H9 (cell line): ENCODE results near the gene EZH1. TPM values are rescaled to one million over a fixed set of nuclear protein-coding genes. Genes with fewer than 3 reads are reported as not detected.

Experiments used
- DNase-seq: peaks from one replicate; pipeline ENCODE4 v3.0.0-alpha.2; 2017
- H2AFZ ChIP-seq: one replicate; pipeline ENCODE4 v1.6.1; 2013; ENCODE audit warnings: mild to moderate bottlenecking, low read length, control low read depth, moderate library complexity
- H2AK5ac ChIP-seq: 2 replicates; pipeline ENCODE4 v1.6.1; 2013; ENCODE audit warnings: low read length, control low read depth, mixed read lengths; ENCODE audit not compliant: insufficient read length
- H2BK120ac ChIP-seq: one replicate; pipeline ENCODE4 v1.6.1; 2013; ENCODE audit warnings: low read depth, mild to moderate bottlenecking, low read length, control low read depth, inconsistent platforms; ENCODE audit not compliant: poor library complexity, severe bottlenecking
- H2BK12ac ChIP-seq: 2 replicates; pipeline ENCODE4 v1.6.1; 2013; ENCODE audit warnings: low read length, control low read depth, mixed read lengths, low read depth; ENCODE audit not compliant: insufficient read length
- H2BK15ac ChIP-seq: 2 replicates; pipeline ENCODE4 v1.6.1; 2013; ENCODE audit warnings: low read depth, low read length, control low read depth
- H2BK20ac ChIP-seq: one replicate; pipeline ENCODE4 v1.6.1; 2013; ENCODE audit warnings: low read depth, mild to moderate bottlenecking, low read length, control low read depth, inconsistent platforms; ENCODE audit not compliant: poor library complexity, severe bottlenecking
- H2BK5ac ChIP-seq: 2 replicates; pipeline ENCODE4 v1.6.1; 2013; ENCODE audit warnings: low read length, control low read depth, mixed read lengths; ENCODE audit not compliant: insufficient read length
- H3K14ac ChIP-seq: 2 replicates; pipeline ENCODE4 v1.6.1; 2013; ENCODE audit warnings: low read length, control low read depth; ENCODE audit not compliant: insufficient read depth
- H3K18ac ChIP-seq: 2 replicates; pipeline ENCODE4 v1.6.1; 2013; ENCODE audit warnings: low read depth, mild to moderate bottlenecking, mixed read lengths, low read length, control low read depth; ENCODE audit not compliant: insufficient read length
- H3K23ac ChIP-seq: 2 replicates; pipeline ENCODE4 v1.6.1; 2013; ENCODE audit warnings: low read length, control low read depth, mixed read lengths, low read depth; ENCODE audit not compliant: insufficient read length
- H3K23me2 ChIP-seq: 2 replicates; pipeline ENCODE4 v1.6.1; 2013; ENCODE audit warnings: low read depth, mild to moderate bottlenecking, mixed read lengths, low read length, control low read depth; ENCODE audit not compliant: insufficient read length, poor library complexity, severe bottlenecking
- H3K27ac ChIP-seq: 2 replicates; pipeline ENCODE4 v1.5.1; 2013; ENCODE audit warnings: low read length, control low read depth, mixed read lengths, low read depth; ENCODE audit not compliant: insufficient read length
- H3K27me3 ChIP-seq: 2 replicates; pipeline ENCODE4 v1.6.1; 2013; ENCODE audit warnings: low read length, control low read depth, inconsistent platforms; ENCODE audit not compliant: insufficient read depth
- H3K4ac ChIP-seq: 2 replicates; pipeline ENCODE4 v1.6.1; 2013; ENCODE audit warnings: low read depth, mild to moderate bottlenecking, control low read depth, inconsistent platforms, low read length, moderate library complexity
- H3K4me1 ChIP-seq: 2 replicates; pipeline ENCODE4 v1.6.1; 2013; ENCODE audit warnings: low read length, control low read depth, inconsistent platforms; ENCODE audit not compliant: insufficient read depth
- H3K4me2 ChIP-seq: 2 replicates; pipeline ENCODE4 v1.6.1; 2013; ENCODE audit warnings: low read length, control low read depth, mixed read lengths; ENCODE audit not compliant: insufficient read length, insufficient read depth
- H3K56ac ChIP-seq: 2 replicates; pipeline ENCODE4 v1.6.1; 2013; ENCODE audit warnings: low read depth, mild to moderate bottlenecking, mixed read lengths, low read length, control low read depth; ENCODE audit not compliant: insufficient read length
- H3K79me1 ChIP-seq: 2 replicates; pipeline ENCODE4 v1.6.1; 2013; ENCODE audit warnings: low read depth, mild to moderate bottlenecking, moderate library complexity, low read length, control low read depth, inconsistent platforms; ENCODE audit not compliant: insufficient read depth, poor library complexity, severe bottlenecking
- H3K79me2 ChIP-seq: 2 replicates; pipeline ENCODE4 v1.6.1; 2013; ENCODE audit warnings: low read length, control low read depth, inconsistent platforms; ENCODE audit not compliant: insufficient read depth
- H3K9ac ChIP-seq: 2 replicates; pipeline ENCODE4 v1.6.1; 2013; ENCODE audit warnings: low read length, control low read depth, mixed read lengths; ENCODE audit not compliant: insufficient read length; ENCODE audit errors: extremely low read depth
- H3K9me3 ChIP-seq: one replicate; pipeline ENCODE4 v1.6.1; 2013; ENCODE audit warnings: low read depth, low read length, inconsistent platforms; ENCODE audit not compliant: control insufficient read depth
- H3T11ph ChIP-seq: one replicate; pipeline ENCODE4 v1.6.1; 2013; ENCODE audit warnings: mild to moderate bottlenecking, low read length, control low read depth, inconsistent platforms
- H4K20me1 ChIP-seq: one replicate; pipeline ENCODE4 v1.6.1; 2013; ENCODE audit not compliant: control insufficient read depth, insufficient read length, insufficient read depth
- H4K5ac ChIP-seq: 2 replicates; pipeline ENCODE4 v1.6.1; 2013; ENCODE audit warnings: low read depth, mild to moderate bottlenecking, mixed read lengths, low read length, control low read depth; ENCODE audit not compliant: insufficient read length
- H4K8ac ChIP-seq: replicated peaks from 2 replicates; pipeline ENCODE4 v1.6.1; 2013; ENCODE audit warnings: low read length, control low read depth, mixed read lengths, low read depth; ENCODE audit not compliant: insufficient read length
- H4K91ac ChIP-seq: 2 replicates; pipeline ENCODE4 v1.6.1; 2013; ENCODE audit warnings: low read depth, mild to moderate bottlenecking, moderate library complexity, mixed read lengths, low read length, control low read depth; ENCODE audit not compliant: insufficient read length
- H3K27ac Mint-ChIP-seq, 3 experiments: 2 replicates in 2 of 3; 3 replicates in 1 of 3; pipeline ENCODE4 v1.8.0; 2020 to 2021; ENCODE audit warnings: mixed read lengths in 3 of 3, mild to moderate bottlenecking in 1 of 3, moderate library complexity in 1 of 3
- H3K27me3 Mint-ChIP-seq: 2 replicates; pipeline ENCODE4 v1.8.0; 2021; ENCODE audit warnings: low read depth, mild to moderate bottlenecking, moderate library complexity, mixed read lengths
- H3K36me3 Mint-ChIP-seq, 3 experiments: 2 replicates in 2 of 3; 3 replicates in 1 of 3; pipeline ENCODE4 v1.8.0; 2020 to 2021; ENCODE audit warnings: low read depth in 3 of 3, mixed read lengths in 3 of 3; ENCODE audit not compliant: insufficient read depth in 1 of 3
- H3K4me1 Mint-ChIP-seq, 2 experiments: 2 replicates each; pipeline ENCODE4 v1.8.0; 2020; ENCODE audit warnings: mixed read lengths in 2 of 2
- H3K4me3 Mint-ChIP-seq, 2 experiments: 2 replicates in 1 of 2; 3 replicates in 1 of 2; pipeline ENCODE4 v1.8.0; 2020 to 2021; ENCODE audit warnings: mild to moderate bottlenecking in 2 of 2, mixed read lengths in 2 of 2, moderate library complexity in 1 of 2
- H3K9me3 Mint-ChIP-seq, 2 experiments: 2 replicates in 1 of 2; 3 replicates in 1 of 2; pipeline ENCODE4 v1.8.0; 2020; ENCODE audit warnings: mild to moderate bottlenecking in 2 of 2, mixed read lengths in 2 of 2, moderate library complexity in 1 of 2
- CTCF ChIP-seq: fragments of 200-600 bp; sonication (generic); conservative IDR thresholded peaks from 3 replicates; pipeline ENCODE4 v1.8.0; 2021; ENCODE audit warnings: antibody characterized with exemption, mild to moderate bottlenecking
- WGBS: extraction: QIAGEN DNeasy Blood & Tissue Kit; methylation state at CpG from one replicate; pipeline ENCODE4 v1.1.7; 2013; ENCODE audit warnings: missing lambda C conversion rate, low lambda C conversion rate, mixed read lengths; ENCODE audit not compliant: insufficient read length; ENCODE audit errors: extremely low coverage; 5-methylcytosine and 5-hydroxymethylcytosine counted together
- total RNA-seq: library from RNA; stranded (reverse); gene quantifications from 2 replicates; pipeline ENCODE4 v1.2.1, GENCODE V29; 2021

EZH1 gene
- total RNA-seq, 1 experiment from 2014 or later: 17.9 TPM

DNA sequence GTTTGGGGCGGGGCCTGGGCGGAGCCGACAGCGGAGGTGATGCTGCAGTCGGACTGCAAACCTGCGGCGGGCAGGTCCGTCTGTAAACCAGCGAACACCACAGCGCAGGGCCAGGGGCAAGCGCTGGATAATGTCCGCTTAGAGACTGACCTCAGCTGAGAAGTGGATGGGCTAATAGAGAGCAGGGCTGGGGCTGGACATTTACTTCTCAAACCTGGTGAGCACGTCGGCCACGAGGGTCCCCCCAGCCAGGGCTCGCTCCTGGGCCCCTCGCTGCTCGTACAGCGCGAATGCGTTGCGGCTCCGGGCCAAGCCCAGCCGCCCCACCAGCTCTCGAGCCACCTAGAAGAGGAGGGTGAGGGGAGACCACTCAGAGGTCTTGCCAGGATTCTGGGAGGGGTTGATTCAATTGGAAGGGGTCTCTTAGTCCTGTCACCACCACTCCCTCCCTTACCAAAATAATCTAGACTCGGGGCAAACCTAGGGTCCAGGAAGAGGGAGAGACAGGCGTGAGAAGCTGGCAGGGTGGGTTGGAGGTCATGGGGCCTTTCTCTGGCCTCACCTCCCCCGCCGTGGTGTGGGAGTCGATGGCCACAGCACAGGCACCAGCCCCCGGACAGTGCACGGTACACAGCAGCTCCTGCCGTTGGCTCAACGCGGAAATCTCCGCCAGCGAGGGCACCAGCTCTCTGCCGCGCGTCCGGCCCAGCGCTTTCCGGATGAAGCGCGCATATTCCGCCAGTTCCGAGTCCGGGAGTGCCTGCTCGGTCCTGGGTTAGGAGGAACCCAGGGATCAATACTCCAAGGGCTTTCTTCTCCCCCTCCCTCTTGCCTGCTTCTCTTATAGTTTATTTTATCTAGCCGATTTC is 73.8 kb downstream of the EZH1 start:
- H2BK5ac ChIP-seq: no peak overlapping the region
- H3K27me3 Mint-ChIP-seq: peaks cover 4% of the 10 kb centered on the region; the same call in 1 of the 2 replicates

More for the DNA sequence above, 73.8 kb downstream of the EZH1 start:
- Histone ChIP-seq H3K27me3 (no peaks in the 10 kb centered on the region), H4K8ac (no peak overlapping the region), H4K5ac (no peak overlapping the region), H2AFZ (no peak overlapping the region), H3K56ac (no peak overlapping the region), H3K79me2 (no peaks in the 10 kb centered on the region; the same call in 1 of the 2 replicates), H2AK5ac (no peak overlapping the region), H2BK120ac (no peak overlapping the region), H3K9ac (no peak overlapping the region), H2BK15ac (no peak overlapping the region), H4K91ac (no peak overlapping the region), H3K4ac (no peak overlapping the region), H3K4me1 (peaks cover 4% of the 10 kb centered on the region; the same call in 1 of the 2 replicates), H3K14ac (no peak overlapping the region), H3K23ac (no peak overlapping the region), H3K27ac (no peak overlapping the region), H3K9me3 (no peaks in the 10 kb centered on the region), H3K18ac (no peak overlapping the region), H3T11ph (no peak overlapping the region), H3K4me2 (peak overlapping the region; percentile 62), H3K23me2 (peaks cover 26% of the 10 kb centered on the region), H4K20me1 (no peaks in the 10 kb centered on the region), H2BK20ac (no peak overlapping the region), H2BK12ac (no peak overlapping the region), H3K79me1 (no peaks in the 10 kb centered on the region)
- peak; percentile 96 for DNase-seq
- Mint-ChIP-seq H3K4me3 (peak overlapping the region; percentile 68 to 72), H3K4me1 (peaks cover 28 to 44% of the 10 kb centered on the region in 2 experiments), H3K9me3 (no peaks in the 10 kb centered on the region), H3K27ac (peak overlapping the region in 2 of 3 experiments; percentile 50 to 81; a peak in 4 of 7 replicates), H3K36me3 (peaks cover 20 to 50% (median 41%) of the 10 kb centered on the region in 3 experiments)
- WGBS: no CpG with 5 or more reads among the region's 50 CpGs
- no peak for TF ChIP-seq CTCF
